Measurements from ENCODE around the gene AGBL1. TPM values are rescaled to one million over a fixed set of nuclear protein-coding genes. Genes with fewer than 3 reads are reported as not detected.

AGBL1 gene
- total and polyA plus RNA-seq, 11 donors: under 0.01 to 0.08 (median 0.02) TPM; not detected in 8

DNA sequence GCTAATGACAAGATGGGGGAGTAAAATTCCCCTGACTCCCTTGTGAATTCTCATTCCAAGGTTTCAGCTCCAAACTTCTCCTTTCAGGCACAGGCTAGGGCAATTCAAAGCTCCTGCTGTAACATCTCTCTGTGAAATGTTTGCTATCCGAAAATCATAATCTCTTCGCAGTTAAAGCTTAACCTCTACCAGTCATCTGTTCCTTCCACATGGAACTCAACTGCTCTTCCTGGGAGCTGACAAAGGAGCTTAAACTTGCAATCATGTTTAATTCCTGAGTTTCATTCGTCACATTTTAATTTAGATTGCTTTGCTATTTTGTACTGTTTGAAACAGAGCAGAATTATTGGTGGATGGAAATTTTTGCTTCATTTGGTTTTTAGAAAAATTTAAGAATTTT, 328.6 kb downstream of the AGBL1 start:
- DNase-seq (no peak), ATAC-seq (no peak)
- WGBS, 4 donors: 69 to 80% (median 75%) methylated on average over 3 of the region's 3 CpGs
- H3K9me3 ChIP-seq: no peaks in the 10 kb centered on the region
- H3K27me3 ChIP-seq: peaks cover 0 to 14% (median 0%) of the 10 kb centered on the region in 9 donors
- TF ChIP-seq, protein P1, sequence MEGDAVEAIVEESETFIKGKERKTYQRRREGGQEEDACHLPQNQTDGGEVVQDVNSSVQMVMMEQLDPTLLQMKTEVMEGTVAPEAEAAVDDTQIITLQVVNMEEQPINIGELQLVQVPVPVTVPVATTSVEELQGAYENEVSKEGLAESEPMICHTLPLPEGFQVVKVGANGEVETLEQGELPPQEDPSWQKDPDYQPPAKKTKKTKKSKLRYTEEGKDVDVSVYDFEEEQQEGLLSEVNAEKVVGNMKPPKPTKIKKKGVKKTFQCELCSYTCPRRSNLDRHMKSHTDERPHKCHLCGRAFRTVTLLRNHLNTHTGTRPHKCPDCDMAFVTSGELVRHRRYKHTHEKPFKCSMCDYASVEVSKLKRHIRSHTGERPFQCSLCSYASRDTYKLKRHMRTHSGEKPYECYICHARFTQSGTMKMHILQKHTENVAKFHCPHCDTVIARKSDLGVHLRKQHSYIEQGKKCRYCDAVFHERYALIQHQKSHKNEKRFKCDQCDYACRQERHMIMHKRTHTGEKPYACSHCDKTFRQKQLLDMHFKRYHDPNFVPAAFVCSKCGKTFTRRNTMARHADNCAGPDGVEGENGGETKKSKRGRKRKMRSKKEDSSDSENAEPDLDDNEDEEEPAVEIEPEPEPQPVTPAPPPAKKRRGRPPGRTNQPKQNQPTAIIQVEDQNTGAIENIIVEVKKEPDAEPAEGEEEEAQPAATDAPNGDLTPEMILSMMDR (IDR thresholded peaks at IDR 0.05): no peak
- no peak for TF ChIP-seq POLR2A (IDR thresholded peaks at IDR 0.05)
- H3K36me3 ChIP-seq: no peaks in the 10 kb centered on the region
- intact Hi-C loops (cut with DNase I): loop anchor here in 1 of 10 donors (10.0 kb wide), 1 partner anchor 57 kb away; no protein-coding TSS in a partner anchor
- H3K4me3 ChIP-seq: no peak overlapping the region
- H3K27ac ChIP-seq: no peak overlapping the region
- no peaks in the 10 kb centered on the region for H3K4me1 ChIP-seq

DNA sequence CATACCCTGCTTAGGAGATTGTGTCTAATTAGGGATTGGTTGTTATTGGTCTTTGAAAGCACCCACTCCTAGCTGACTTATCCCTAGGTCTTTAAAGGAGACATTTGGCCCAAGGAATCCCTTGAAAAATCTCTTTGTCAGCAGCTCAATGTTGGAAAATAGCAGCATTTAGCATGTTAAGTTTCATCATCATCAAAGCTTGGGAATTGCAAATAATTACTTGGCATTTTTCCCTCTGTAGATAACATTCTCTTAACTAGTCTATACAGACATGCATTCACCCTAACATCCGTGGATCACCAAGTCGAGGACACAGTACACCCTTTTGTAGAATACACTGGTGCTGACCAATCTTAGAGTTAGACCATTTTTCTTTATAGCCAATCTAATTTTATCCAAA, 332.2 kb downstream of the AGBL1 start:
- Histone ChIP-seq H3K4me1 (no peaks in the 10 kb centered on the region), H3K36me3 (no peaks in the 10 kb centered on the region), H3K9me3 (no peaks in the 10 kb centered on the region), H3K27ac (no peak overlapping the region), H3K27me3 (peaks cover 0 to 14% (median 0%) of the 10 kb centered on the region in 9 donors), H3K4me3 (no peak overlapping the region)
- intact Hi-C loops (cut with DNase I): no loop called here
- ATAC-seq (no peak), DNase-seq (no peak)
- 62 to 86% (median 72%) methylated on average over 2 of the region's 2 CpGs for WGBS, 4 donors
- TF ChIP-seq POLR2A (IDR thresholded peaks at IDR 0.05): no peak
- TF ChIP-seq, protein P1 (IDR thresholded peaks at IDR 0.05): no peak

DNA sequence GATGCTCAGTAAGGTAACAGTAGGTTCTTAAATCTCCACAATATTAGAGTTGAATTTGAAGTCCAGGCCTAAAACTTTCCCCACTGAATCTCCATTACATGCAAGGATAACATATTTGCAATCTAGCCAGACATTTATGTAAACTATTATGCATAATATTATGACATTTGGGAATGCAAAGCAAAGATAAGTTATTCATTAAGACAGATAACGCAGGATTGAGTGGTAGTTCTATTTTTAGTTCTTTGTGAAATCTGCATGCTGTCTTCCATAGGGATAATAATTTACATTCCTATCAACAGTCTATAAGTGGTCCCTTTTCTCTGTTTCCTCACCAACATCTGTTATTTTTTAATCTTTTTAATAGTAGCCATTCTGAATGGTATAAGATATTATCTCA, 333.5 kb downstream of the AGBL1 start:
- intact Hi-C loops (cut with DNase I): no loop called here
- H3K4me3 ChIP-seq: no peak overlapping the region
- no peaks in the 10 kb centered on the region for H3K4me1 ChIP-seq
- DNase-seq (no peak), ATAC-seq (no peak)
- no peak overlapping the region for H3K27ac ChIP-seq
- 37 to 65% (median 54%) methylated on average over 1 of the region's 1 CpG for WGBS, 4 donors
- peaks cover 0 to 6% (median 0%) of the 10 kb centered on the region in 9 donors for H3K27me3 ChIP-seq
- TF ChIP-seq, protein P1 (IDR thresholded peaks at IDR 0.05): no peak
- no peak for TF ChIP-seq POLR2A (IDR thresholded peaks at IDR 0.05)
- H3K36me3 ChIP-seq: no peaks in the 10 kb centered on the region
- no peaks in the 10 kb centered on the region for H3K9me3 ChIP-seq

DNA sequence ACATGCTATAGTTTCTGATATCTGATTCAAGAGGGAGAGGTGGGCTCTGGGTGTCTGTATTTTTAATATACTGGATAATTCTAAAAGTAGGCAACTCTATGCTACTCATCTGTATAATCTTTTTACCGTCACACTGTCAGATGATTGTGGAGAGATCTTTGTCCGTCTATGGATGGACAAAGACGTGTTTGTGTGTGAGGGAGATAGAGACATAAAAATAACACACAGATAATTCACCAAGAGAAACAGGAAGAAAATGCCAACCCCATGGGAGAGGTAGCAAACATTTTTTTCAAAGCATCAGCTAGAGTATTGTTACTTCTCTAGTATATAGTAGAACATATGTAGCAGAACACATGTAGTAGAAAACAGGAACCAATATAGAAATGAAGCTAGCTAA, 346.1 kb downstream of the AGBL1 start:
- Histone ChIP-seq H3K9me3 (peaks cover 0 to 15% (median 2%) of the 10 kb centered on the region in 12 donors), H3K36me3 (no peaks in the 10 kb centered on the region), H3K4me3 (no peak overlapping the region), H3K4me1 (no peaks in the 10 kb centered on the region), H3K27ac (no peak overlapping the region), H3K27me3 (no peaks in the 10 kb centered on the region)
- ATAC-seq (no peak), DNase-seq (no peak)
- TF ChIP-seq POLR2A (IDR thresholded peaks at IDR 0.05): no peak
- TF ChIP-seq, protein P1 (IDR thresholded peaks at IDR 0.05): no peak
- intact Hi-C loops (cut with DNase I): no loop called here
- 56 to 63% (median 61%) methylated on average over 3 of the region's 3 CpGs for WGBS, 4 donors

Data from heart left ventricle (tissue), 16 donors.